Measurements from ENCODE around the gene HTR3D.

DNA sequence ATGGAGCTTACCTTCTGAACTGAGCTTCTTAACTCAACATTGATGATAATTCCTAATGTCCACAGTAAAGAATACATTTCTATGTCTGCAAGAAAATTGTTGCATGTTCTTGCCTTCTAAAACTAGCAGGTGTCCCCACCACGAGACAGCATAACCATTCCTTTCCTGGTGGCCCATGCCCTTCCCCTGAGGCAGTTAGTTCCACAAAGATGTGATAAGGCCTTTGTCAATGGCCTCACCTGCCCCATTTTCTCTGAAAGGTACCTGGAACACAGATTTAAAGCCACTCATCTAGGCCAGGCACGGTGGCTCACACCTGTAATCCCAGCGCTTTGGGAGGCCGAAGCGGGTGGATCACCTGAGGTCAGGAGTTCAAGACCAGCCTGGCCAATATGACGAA is 44.4 kb downstream of the HTR3D start:
- TF ChIP-seq EZH2 (IDR thresholded peaks at IDR 0.05; ENCODE audit: borderline replicate concordance, insufficient read depth, low read length, poor library complexity, severe bottlenecking) (no peak), POLR2AphosphoS5 (IDR thresholded peaks at IDR 0.05) (no peak)
- TF ChIP-seq, protein P1, sequence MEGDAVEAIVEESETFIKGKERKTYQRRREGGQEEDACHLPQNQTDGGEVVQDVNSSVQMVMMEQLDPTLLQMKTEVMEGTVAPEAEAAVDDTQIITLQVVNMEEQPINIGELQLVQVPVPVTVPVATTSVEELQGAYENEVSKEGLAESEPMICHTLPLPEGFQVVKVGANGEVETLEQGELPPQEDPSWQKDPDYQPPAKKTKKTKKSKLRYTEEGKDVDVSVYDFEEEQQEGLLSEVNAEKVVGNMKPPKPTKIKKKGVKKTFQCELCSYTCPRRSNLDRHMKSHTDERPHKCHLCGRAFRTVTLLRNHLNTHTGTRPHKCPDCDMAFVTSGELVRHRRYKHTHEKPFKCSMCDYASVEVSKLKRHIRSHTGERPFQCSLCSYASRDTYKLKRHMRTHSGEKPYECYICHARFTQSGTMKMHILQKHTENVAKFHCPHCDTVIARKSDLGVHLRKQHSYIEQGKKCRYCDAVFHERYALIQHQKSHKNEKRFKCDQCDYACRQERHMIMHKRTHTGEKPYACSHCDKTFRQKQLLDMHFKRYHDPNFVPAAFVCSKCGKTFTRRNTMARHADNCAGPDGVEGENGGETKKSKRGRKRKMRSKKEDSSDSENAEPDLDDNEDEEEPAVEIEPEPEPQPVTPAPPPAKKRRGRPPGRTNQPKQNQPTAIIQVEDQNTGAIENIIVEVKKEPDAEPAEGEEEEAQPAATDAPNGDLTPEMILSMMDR (IDR thresholded peaks at IDR 0.05; ENCODE audit: poor library complexity, severe bottlenecking): no peak
- TF ChIP-seq, protein P2, sequence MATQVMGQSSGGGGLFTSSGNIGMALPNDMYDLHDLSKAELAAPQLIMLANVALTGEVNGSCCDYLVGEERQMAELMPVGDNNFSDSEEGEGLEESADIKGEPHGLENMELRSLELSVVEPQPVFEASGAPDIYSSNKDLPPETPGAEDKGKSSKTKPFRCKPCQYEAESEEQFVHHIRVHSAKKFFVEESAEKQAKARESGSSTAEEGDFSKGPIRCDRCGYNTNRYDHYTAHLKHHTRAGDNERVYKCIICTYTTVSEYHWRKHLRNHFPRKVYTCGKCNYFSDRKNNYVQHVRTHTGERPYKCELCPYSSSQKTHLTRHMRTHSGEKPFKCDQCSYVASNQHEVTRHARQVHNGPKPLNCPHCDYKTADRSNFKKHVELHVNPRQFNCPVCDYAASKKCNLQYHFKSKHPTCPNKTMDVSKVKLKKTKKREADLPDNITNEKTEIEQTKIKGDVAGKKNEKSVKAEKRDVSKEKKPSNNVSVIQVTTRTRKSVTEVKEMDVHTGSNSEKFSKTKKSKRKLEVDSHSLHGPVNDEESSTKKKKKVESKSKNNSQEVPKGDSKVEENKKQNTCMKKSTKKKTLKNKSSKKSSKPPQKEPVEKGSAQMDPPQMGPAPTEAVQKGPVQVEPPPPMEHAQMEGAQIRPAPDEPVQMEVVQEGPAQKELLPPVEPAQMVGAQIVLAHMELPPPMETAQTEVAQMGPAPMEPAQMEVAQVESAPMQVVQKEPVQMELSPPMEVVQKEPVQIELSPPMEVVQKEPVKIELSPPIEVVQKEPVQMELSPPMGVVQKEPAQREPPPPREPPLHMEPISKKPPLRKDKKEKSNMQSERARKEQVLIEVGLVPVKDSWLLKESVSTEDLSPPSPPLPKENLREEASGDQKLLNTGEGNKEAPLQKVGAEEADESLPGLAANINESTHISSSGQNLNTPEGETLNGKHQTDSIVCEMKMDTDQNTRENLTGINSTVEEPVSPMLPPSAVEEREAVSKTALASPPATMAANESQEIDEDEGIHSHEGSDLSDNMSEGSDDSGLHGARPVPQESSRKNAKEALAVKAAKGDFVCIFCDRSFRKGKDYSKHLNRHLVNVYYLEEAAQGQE (IDR thresholded peaks at IDR 0.05; ENCODE audit: borderline replicate concordance): no peak
